ENCODE data around the gene NPRL2.

The NPRL2 gene

DNA sequence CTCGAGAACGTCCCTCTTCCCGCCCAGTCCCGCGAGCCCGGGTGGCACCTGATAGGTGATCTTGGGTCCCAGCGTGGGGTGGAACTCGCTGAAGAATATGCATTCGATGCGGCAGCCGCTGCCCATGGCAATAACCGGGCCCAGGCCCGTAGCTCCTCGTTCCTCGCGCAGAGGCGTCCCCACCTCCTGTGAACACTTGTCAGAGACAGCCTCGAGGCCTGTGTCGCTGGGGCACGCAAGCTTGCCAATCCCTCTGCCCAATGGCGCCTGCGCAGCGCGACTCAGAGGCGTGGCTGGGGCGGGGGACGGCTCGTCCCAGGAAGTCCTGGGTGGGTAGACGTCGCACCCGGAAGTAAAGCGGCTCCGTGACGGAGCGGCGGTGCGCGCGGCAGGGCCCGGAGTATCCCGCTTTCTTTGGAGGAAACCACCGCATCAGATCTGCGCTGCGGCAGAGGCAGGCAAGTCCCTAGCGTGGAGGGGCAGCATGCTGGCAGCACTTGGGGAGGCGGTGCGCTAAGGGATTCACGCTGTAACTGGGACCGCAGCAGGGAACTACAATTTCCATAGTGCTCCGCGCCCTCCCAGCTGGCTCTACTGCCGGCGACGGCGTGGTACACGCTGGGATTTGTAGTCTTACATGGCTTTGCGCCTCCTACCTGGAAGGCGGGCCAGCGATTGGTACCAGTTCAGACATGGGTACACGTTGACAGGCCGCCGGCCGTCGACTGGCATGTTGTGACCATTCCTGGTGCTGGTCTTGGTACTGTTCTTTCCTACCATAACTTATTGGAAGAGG is at the start of gene NPRL2, which contains the start of gene CYB561D2:
Gene NPRL2 (minus strand): TSS at position 249 of the 796 bp plus-strand sequence. CDS start 123 bp downstream, at position 126.
Gene CYB561D2 (plus strand): TSS at position 336 of the 796 bp plus-strand sequence. CDS start 572 bp downstream, outside the sequence.
- TF ChIP-seq ZNF274 (IDR thresholded peaks at IDR 0.05; ENCODE audit: low read depth, low read length): no peak
- H3K4me3 ChIP-seq (ENCODE audit: low read length): peak within 1 kb of the TSS; percentile 87

DNA sequence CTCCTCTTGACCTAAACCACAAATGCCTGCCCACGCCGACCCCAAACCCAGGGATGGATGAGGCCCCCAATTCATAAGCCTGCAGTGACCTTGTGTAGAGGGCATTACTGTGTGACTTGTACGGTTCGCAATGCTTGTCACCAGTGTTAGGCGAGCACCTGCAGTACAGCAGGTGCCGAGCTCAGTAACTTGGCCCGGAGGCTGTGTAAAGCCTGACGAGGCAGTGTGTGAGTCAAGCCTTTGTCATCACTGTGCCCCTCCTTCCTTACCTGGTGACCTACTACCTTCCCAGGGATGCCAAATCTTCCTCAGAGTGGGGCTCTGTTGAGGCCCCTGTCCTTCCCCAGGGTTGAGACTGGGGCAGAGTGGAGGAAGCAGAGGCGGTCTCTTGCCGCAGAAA is 45.9 kb upstream of the NPRL2 start:
- no peak for TF ChIP-seq ZNF274 (IDR thresholded peaks at IDR 0.05; ENCODE audit: low read depth, low read length)
- H3K4me3 ChIP-seq (ENCODE audit: low read length): no peak overlapping the region

DNA sequence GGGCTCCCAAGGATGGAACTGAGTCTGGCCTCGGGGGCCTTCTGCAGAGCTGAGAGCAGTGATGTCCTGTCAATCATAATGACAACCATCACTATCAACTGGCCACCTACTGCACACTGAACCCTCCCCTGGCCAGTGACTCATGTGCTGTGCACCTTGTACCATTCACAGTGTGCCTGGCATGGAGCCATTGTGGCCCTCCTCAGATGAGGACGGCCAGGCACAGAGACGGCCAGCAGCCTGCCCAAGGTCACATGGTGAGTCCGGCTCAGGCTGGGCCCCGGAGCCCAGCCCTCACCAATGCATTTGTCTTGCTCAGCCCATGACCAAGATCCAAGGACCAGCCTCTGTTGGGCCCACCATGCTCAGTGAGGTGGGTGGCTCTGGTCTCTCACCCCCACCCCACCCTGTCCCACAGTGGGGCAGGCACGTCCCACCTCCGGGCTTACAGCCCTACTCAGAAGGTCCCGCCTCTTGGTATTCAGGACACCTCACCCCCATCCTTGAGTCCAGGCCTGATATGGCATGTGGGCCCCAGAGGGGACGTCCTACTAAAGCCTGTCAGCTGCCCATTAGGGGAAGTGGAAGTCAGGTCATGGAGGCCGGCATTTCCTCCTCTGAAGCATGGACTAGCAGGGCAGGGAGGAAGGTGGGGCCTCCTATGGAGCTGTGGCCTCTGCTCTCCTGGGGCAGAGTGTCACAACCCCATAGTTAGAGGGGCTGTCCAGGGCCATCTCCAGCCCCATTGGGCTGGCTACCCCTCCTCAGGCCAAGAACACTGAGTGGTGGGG is 44.7 kb upstream of the NPRL2 start:
- TF ChIP-seq ZNF274 (IDR thresholded peaks at IDR 0.05; ENCODE audit: low read depth, low read length): no peak
- H3K4me3 ChIP-seq (ENCODE audit: low read length): no peak overlapping the region

DNA sequence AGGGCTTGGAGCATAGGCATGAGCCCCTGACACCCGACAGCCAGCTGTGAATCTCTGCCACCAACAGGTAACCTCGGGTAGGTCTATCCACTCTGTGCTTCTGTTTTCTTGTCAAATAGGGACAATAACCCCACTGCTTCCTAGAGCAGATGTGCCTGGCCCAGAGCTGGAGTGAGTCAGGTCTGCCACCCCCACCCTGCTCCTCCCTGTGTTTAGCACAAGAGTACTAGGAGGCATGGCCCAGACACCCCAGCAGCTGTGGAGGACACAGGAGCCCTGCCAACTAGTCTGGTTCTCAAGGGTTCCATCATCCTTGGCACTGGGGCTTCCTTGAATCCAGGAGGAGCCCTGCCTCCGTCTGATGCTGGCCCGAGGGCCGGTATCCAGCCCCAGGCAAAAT is 42.5 kb upstream of the NPRL2 start:
- no peak for TF ChIP-seq ZNF274 (IDR thresholded peaks at IDR 0.05; ENCODE audit: low read depth, low read length)
- H3K4me3 ChIP-seq (ENCODE audit: low read length): no peak overlapping the region

DNA sequence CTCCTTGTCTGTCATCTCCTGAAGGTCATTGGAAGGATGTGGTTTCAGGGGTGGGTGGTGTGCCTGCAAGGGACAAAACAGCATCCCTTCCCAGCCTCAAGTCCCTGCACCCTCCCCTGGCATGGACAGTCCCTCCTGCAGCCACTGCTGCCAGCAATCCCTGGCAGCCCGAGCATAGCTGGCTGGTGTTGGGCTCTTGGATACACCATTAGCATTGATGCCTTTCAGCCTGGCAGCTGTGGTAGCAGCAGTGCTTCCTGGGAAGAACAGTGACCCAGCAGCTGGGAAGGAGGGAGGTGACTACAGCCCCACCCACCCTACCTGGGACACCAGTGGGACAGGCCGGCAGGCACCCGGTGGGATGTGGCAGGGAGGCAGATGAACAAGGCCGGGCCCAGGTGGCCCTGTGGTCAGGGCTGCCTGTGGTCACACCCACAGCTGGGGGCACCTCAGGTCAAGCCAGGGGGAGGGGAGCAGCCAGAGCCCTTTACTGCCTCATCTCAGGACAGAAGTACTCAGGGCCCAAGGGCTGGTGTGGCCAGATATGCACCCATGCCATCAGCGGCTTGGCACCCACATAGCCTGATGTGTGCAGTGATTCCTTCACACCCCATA is 41.6 kb upstream of the NPRL2 start:
- H3K4me3 ChIP-seq (ENCODE audit: low read length): no peak overlapping the region
- no peak for TF ChIP-seq ZNF274 (IDR thresholded peaks at IDR 0.05; ENCODE audit: low read depth, low read length)

DNA sequence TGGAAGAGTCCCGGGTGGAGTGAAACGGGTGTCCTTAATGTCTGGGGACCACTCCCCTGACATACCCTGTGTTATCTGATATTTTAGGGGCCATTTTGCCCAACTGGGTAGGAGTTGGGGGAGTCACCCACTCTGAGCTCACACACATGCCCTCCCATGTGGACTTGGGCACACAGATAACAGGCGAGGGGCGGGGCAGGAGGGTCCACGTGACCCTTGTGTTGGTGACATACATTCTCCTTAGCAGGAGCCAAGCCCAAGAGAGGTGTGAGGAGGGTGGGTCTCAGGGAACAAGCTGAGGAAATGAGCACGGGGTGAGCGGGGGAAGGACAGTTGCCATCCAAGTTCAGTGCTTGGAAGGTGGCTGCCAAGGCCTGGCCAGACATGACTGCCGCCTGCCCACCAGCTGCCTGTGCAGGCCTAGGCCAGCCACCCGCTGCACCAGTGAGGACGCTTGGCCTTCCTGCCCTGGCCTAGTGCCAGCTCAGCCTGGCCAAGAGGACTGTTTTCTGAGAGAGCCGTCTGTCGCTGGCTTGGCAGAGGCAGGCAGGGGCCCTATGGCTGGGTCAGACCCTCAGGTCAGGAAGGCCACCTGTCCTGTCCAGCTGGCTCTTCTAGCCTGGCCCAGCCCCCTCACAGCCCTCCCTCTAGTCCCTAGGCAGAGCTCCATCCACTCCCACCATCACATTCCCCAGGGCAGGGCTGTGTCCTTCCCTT is 40.1 kb upstream of the NPRL2 start:
- no peak for TF ChIP-seq ZNF274 (IDR thresholded peaks at IDR 0.05; ENCODE audit: low read depth, low read length)
- H3K4me3 ChIP-seq (ENCODE audit: low read length): no peak overlapping the region

DNA sequence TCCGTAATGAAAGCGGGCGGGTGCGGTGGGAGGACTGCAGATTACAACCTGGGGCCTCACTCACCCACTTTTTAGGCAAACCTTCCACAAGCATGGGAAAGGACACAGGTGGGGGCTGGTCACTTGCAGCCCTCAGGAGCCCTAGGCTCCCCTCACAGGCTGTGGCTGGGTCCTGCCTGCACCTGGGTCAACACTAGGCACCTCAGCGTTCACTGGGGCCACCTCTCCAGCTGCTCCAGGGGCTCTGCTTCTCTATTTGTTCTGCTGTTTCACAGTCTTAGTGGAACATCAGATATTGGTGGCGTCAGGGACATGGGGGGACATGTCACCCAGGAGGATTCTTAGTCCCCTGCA is 38.8 kb upstream of the NPRL2 start:
- no peak overlapping the region for H3K4me3 ChIP-seq (ENCODE audit: low read length)
- TF ChIP-seq ZNF274 (IDR thresholded peaks at IDR 0.05; ENCODE audit: low read depth, low read length): no peak

DNA sequence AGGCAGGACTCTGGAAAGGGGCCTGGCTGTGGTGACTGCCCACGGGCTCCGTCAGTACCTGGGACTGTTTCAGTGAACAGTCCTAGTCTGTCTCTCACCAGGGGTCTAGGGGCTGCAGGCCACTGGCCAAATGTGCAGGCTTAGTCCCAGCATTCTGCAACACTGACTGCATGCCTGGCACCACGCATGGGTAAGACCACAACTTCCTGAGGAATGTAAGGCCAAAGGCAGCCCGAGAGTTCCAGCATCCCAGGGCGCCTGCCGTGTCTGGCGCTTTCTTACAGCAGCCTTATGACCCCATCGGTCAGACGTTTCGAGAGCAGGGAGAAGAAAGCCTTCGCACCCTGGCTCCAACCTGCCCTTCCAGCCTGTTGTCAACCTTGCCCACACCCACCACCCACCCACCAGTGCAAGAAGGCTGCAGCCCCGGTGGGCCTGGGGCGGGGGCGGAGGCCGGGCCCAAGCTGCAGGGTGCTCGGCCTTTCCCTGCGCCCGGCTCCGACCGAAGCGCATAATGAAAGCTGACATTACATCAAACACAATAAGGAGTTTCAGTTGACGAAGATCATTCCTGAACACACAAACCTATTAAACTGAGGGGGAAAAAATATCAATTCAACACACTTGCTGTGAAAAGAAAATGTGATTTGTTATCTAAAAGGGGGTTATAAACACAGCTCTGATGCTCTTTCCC is 38.3 kb upstream of the NPRL2 start:
- TF ChIP-seq ZNF274 (IDR thresholded peaks at IDR 0.05; ENCODE audit: low read depth, low read length): no peak
- H3K4me3 ChIP-seq (ENCODE audit: low read length): no peak overlapping the region

DNA sequence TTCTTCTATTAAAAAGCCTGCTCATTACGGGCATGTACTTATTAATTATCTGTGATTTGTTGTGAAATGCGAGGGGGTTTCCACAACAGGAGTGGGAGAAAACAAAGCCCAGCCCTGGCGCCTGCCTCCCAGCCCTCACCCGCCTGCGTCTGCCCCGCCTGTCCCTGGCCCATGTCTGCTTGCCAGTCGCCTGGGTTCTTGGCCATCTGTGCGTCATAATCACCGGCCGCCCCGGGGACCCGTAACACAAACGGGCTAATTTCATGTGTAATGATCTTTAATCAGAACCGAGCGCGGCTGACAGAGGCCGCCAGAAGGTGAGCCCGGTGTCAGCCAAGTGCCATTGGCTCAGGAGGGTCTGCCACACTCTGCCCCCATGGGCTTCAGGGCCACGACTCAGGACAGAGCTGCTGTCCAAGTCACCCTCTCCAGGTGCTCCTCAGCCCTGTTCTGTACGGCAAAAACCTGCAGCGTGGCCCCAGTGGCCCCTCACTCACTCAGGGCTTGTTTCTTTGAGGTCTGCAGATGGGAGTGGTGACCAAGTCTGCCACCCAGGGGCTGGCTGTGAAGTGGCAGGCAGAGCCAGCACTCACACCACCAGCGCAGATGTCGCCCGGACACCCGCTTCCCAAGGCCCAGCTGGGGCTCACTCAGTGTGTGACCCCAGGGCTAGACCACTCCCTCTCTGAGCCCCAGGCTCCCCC is 37.6 kb upstream of the NPRL2 start:
- TF ChIP-seq ZNF274 (IDR thresholded peaks at IDR 0.05; ENCODE audit: low read depth, low read length): no peak
- H3K4me3 ChIP-seq (ENCODE audit: low read length): no peak overlapping the region

DNA sequence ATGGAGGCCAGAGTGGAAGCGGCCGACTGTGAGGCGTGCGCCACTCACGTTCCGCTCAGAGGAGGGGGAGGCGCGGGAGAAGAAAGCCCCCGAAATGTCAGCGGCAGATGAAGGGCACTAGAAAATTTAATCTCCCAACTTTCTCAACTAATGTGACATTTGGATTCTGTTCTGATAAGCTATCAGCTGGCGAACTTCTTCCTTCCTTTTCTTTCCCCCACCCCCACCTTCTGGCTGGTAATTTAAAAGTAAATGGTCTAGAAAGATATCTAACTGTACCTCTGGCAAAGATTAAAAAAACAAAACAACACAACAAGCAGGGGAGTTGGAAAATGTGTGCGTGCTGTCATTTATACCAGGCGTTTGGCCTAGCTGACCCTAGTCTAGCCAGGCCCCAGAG is 35.2 kb upstream of the NPRL2 start:
- no peak for TF ChIP-seq ZNF274 (IDR thresholded peaks at IDR 0.05; ENCODE audit: low read depth, low read length)
- H3K4me3 ChIP-seq (ENCODE audit: low read length): no peak overlapping the region

DNA sequence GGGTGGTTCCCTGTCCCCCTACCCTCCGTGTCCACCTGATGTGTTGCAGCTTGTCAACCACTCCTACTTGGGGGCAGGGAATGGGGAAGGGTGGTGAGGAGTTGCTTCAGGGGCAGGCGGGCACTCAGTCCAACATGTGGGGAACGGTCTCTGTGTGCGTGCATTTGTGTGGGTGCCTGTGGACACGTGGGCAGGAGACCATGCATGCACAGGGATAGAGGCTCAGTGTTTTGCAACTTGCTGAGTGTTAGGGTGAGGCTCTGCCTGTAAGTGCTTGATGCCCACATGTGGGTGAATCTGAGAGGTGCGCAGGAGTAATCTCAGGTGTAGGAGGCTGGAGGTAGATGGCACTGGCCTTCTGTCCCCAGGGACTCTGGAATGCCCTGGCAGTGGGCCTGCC is 33.2 kb upstream of the NPRL2 start:
- TF ChIP-seq ZNF274 (IDR thresholded peaks at IDR 0.05; ENCODE audit: low read depth, low read length): no peak
- H3K4me3 ChIP-seq (ENCODE audit: low read length): no peak overlapping the region

DNA sequence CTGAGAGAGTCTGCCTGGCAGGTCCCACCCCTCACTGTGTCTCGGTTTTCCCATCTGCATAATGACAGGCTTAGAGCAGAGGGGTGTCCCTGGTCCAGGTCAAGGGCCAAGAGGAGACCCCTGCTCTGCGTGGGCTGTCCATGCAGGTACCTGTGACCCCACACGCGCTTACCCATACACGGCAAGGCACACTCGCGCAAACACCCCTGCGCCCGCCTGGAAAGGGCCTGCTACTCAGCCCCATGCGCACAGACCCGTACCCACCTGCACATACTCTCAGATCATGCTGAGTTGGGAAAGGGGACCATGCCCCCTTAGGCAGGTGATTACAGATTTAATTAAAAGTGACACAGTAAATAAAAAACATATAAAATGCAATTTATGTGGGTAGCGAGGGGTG is 32.1 kb upstream of the NPRL2 start:
- TF ChIP-seq ZNF274 (IDR thresholded peaks at IDR 0.05; ENCODE audit: low read depth, low read length): no peak

DNA sequence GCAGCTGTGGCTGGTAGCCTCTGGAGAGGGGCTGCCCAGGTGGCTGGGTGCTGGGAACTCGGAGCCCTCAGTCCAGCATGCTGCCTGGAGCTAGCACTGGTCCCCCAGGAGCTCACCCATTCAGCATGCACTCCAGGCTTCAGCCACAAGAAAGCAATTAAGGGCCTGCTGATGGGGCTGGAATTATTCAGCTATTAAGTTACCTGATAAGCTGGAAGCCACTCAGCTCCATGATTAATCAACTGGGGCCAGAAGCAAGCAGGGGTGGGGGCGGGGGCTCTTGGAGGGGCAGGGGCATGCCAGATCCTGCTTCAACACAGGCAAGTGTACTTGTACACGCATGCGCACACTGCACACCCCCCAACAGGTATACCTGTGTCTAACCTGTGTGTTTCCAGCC is 30.8 kb upstream of the NPRL2 start:
- TF ChIP-seq ZNF274 (IDR thresholded peaks at IDR 0.05; ENCODE audit: low read depth, low read length): no peak
- H3K4me3 ChIP-seq (ENCODE audit: low read length): no peak overlapping the region

More for the DNA sequence above, 32.1 kb upstream of the NPRL2 start:
- no peak overlapping the region for H3K4me3 ChIP-seq (ENCODE audit: low read length)

Measured in GM08714 (cell line).